Liver (tissue), 9 donors: Measurements from ENCODE around the gene TBC1D24. TPM values are rescaled to one million over a fixed set of nuclear protein-coding genes. Genes with fewer than 3 reads are reported as not detected.

ENCODE experiments used
- DNase-seq: peaks from one replicate; pipeline ENCODE4 v3.0.0-alpha.2; 2017; ENCODE audit warnings: low spot score
- H3K27ac ChIP-seq, 2 donors: one replicate each; pipeline ENCODE4 v1.7.0; 2013; ENCODE audit warnings: inconsistent platforms in 2 of 2, low read length in 2 of 2, control low read depth in 1 of 2, low read depth in 1 of 2, mild to moderate bottlenecking in 1 of 2
- H3K27me3 ChIP-seq, 4 donors: one replicate each; pipeline versions ENCODE4 v1.6.1 to v1.7.0; 2013; ENCODE audit warnings: low read length in 3 of 4, inconsistent platforms in 1 of 4, mild to moderate bottlenecking in 1 of 4, moderate library complexity in 1 of 4; ENCODE audit not compliant: control insufficient read depth in 4 of 4, insufficient read depth in 4 of 4
- H3K36me3 ChIP-seq, 4 donors: one replicate each; pipeline versions ENCODE4 v1.6.1 to v1.7.0; 2013; ENCODE audit warnings: low read length in 3 of 4, mild to moderate bottlenecking in 3 of 4, low read depth in 1 of 4, moderate library complexity in 1 of 4; ENCODE audit not compliant: control insufficient read depth in 4 of 4, insufficient read depth in 3 of 4
- H3K4me1 ChIP-seq, 4 donors: one replicate each; pipeline versions ENCODE4 v1.6.1 to v1.7.0; 2013; ENCODE audit warnings: low read length in 3 of 4, mild to moderate bottlenecking in 3 of 4, moderate library complexity in 1 of 4; ENCODE audit not compliant: control insufficient read depth in 4 of 4, insufficient read depth in 4 of 4
- H3K4me3 ChIP-seq, 3 donors: one replicate each; pipeline versions ENCODE4 v1.6.1 to v1.7.0; 2013; ENCODE audit warnings: low read length in 3 of 3, control low read depth in 1 of 3, low read depth in 1 of 3, mild to moderate bottlenecking in 1 of 3
- H3K9ac ChIP-seq, 2 donors: one replicate each; pipeline ENCODE4 v1.7.0; 2013; ENCODE audit warnings: low read length in 2 of 2, mild to moderate bottlenecking in 2 of 2, moderate library complexity in 2 of 2, control low read depth in 1 of 2, low read depth in 1 of 2
- H3K9me3 ChIP-seq, 4 donors: one replicate each; pipeline versions ENCODE4 v1.6.1 to v1.7.0; 2013; ENCODE audit warnings: low read length in 3 of 4; ENCODE audit not compliant: control insufficient read depth in 4 of 4
- EGR1 ChIP-seq, 2 donors: IDR thresholded peaks; 2 replicates each; pipeline ENCODE4 v1.6.1; 2016 to 2018; ENCODE audit warnings: antibody characterized with exemption in 2 of 2, low read depth in 2 of 2
- FOXA1 ChIP-seq: IDR thresholded peaks from 2 replicates; pipeline ENCODE4 v1.6.1; 2016; ENCODE audit warnings: antibody characterized with exemption
- FOXA2 ChIP-seq: IDR thresholded peaks from 2 replicates; pipeline ENCODE4 v1.6.1; 2016; ENCODE audit warnings: antibody characterized with exemption
- HNF4G ChIP-seq: IDR thresholded peaks from 2 replicates; pipeline ENCODE4 v1.6.1; 2016; ENCODE audit warnings: antibody characterized with exemption
- NR2F2 ChIP-seq: IDR thresholded peaks from 2 replicates; pipeline ENCODE4 v1.6.1; 2016; ENCODE audit warnings: antibody characterized with exemption
- RAD21 ChIP-seq, 2 donors: IDR thresholded peaks; 2 replicates each; pipeline ENCODE4 v1.6.1; 2016; ENCODE audit warnings: antibody characterized with exemption in 2 of 2, mild to moderate bottlenecking in 2 of 2
- SP1 ChIP-seq: IDR thresholded peaks from 2 replicates; pipeline ENCODE4 v1.6.1; 2018; ENCODE audit warnings: antibody characterized with exemption, mild to moderate bottlenecking
- YY1 ChIP-seq: IDR thresholded peaks from 2 replicates; pipeline ENCODE4 v1.6.1; 2016; ENCODE audit warnings: antibody characterized with exemption, mild to moderate bottlenecking
- WGBS: extraction: QIAGEN DNeasy Blood & Tissue Kit; methylation state at CpG from one replicate; pipeline ENCODE4 v1.1.7; 2013; 5-methylcytosine and 5-hydroxymethylcytosine counted together
- polyA plus RNA-seq, 2 donors: library from polyadenylated mRNA; stranded (reverse) in 1 of 2; unstranded in 1 of 2; fragments of 200-250 nt in 1 of 2; fragments of >200 nt in 1 of 2; fragmentation: Nextera tagmentation in 1 of 2; extraction: Ambion mirVana in 1 of 2; gene quantifications; one replicate each; pipeline versions ENCODE4 v1.2.1 to v1.2.3, GENCODE V29; 2013 to 2015
- total RNA-seq, 2 donors: library from RNA; depleted of rRNA; stranded (reverse); fragments of >200 nt; gene quantifications; one replicate each; pipeline ENCODE4 v1.2.3, GENCODE V29; 2014
- TF ChIP-seq, protein P1 (sequence below): IDR thresholded peaks from 2 replicates; pipeline ENCODE4 v1.6.1; 2016; ENCODE audit warnings: antibody characterized with exemption, mild to moderate bottlenecking
- TF ChIP-seq, protein P2 (sequence below): fragments of 150-350 bp; IDR thresholded peaks from 2 replicates; pipeline ENCODE4 v1.5.1; 2017; ENCODE audit warnings: improper control_type of control experiment, low read depth, low read length; ENCODE audit not compliant: missing input control
- TF ChIP-seq, protein P3 (sequence below): IDR thresholded peaks from 2 replicates; pipeline ENCODE4 v1.6.1; 2016; ENCODE audit warnings: antibody characterized with exemption
- TF ChIP-seq, protein P4 (sequence below): IDR thresholded peaks from 2 replicates; pipeline ENCODE4 v1.6.1; 2016; ENCODE audit warnings: antibody characterized with exemption
- donor health status: healthy.
- donor health status: healthy.
- donor health status: healthy.
- donor health status: healthy.
- donor health status: healthy.

The TBC1D24 gene
- total and polyA plus RNA-seq, 4 donors = 8.4 to 22.3 (median 11.5) TPM

DNA sequence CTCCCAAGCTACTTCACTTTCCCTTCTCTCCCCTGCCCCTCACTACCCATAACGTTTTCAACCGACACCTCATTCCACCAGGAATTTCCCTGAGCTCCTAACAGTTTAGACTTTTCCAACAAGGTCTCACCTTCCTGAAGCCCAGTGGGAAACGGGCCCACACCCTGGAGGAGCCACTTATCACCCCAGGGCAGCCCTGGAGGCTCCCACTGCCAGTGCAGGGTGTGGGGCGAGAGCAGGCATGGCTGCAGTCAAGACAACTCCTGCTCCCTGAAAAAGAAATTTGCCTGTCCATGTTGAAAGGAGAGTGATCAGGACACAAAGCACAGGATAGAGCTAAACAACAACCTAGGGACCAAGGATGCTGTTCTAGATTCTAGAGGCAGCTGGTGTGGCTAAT, 47.4 kb upstream of the TBC1D24 start:
- no peaks in the 10 kb centered on the region for H3K36me3 ChIP-seq
- H3K27ac ChIP-seq = no peak overlapping the region
- no peaks in the 10 kb centered on the region for H3K27me3 ChIP-seq
- TF ChIP-seq, protein P1, sequence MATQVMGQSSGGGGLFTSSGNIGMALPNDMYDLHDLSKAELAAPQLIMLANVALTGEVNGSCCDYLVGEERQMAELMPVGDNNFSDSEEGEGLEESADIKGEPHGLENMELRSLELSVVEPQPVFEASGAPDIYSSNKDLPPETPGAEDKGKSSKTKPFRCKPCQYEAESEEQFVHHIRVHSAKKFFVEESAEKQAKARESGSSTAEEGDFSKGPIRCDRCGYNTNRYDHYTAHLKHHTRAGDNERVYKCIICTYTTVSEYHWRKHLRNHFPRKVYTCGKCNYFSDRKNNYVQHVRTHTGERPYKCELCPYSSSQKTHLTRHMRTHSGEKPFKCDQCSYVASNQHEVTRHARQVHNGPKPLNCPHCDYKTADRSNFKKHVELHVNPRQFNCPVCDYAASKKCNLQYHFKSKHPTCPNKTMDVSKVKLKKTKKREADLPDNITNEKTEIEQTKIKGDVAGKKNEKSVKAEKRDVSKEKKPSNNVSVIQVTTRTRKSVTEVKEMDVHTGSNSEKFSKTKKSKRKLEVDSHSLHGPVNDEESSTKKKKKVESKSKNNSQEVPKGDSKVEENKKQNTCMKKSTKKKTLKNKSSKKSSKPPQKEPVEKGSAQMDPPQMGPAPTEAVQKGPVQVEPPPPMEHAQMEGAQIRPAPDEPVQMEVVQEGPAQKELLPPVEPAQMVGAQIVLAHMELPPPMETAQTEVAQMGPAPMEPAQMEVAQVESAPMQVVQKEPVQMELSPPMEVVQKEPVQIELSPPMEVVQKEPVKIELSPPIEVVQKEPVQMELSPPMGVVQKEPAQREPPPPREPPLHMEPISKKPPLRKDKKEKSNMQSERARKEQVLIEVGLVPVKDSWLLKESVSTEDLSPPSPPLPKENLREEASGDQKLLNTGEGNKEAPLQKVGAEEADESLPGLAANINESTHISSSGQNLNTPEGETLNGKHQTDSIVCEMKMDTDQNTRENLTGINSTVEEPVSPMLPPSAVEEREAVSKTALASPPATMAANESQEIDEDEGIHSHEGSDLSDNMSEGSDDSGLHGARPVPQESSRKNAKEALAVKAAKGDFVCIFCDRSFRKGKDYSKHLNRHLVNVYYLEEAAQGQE = no peak
- H3K4me3 ChIP-seq = no peak overlapping the region
- DNase-seq = no peak
- no peak overlapping the region for H3K9ac ChIP-seq
- whole genome bisulfite sequencing = 90% methylated on average over 4 of the region's 4 CpGs
- no peaks in the 10 kb centered on the region for H3K9me3 ChIP-seq
- H3K4me1 ChIP-seq = peaks cover 3 to 19% (median 9%) of the 10 kb centered on the region in 4 donors

DNA sequence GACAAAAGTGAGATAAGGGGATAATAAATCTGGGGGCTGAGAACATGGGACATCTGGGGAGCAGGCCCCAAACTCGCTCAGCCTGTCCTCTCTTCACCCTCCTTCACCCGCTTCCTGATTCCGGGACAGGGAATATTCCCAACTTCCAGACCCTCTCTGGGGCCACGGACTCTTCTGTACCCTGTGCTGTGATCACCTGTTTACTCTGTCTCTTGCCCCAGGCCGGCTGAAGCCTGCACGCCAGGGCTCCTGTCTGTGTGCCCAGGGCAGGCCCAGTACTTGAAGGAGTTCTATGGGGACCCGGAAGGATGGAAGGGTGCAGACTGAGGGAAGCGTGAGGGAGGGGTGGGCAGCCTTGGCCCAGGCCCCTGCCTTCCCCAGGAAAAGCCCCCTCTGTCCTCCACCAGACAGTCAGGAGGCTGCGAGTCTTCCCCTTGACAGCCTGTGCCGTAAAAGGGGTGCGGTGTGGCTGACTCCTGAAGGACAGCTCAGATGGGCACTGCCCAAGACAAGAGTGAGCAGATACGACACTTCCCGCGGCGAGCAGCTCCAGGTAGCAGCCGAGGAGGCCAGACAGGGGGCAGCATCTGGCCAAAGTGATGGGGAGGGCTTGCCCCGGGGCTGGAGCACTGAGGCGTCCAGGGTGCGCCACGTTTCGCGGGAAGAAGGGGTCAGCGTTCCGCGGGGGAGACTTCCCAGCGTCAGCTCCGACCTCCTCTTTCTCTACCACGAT, 46.7 kb upstream of the TBC1D24 start:
- peaks cover 3 to 19% (median 9%) of the 10 kb centered on the region in 4 donors for H3K4me1 ChIP-seq
- no peak overlapping the region for H3K27ac ChIP-seq
- H3K9me3 ChIP-seq = no peaks in the 10 kb centered on the region
- TF ChIP-seq FOXA1 = no peak
- no peak for TF ChIP-seq HNF4G
- no peak for TF ChIP-seq RAD21 (IDR thresholded peaks at IDR 0.05)
- TF ChIP-seq EGR1 (IDR thresholded peaks at IDR 0.05; ENCODE audit: low read depth in 2 of 2) = no peak
- no peak for TF ChIP-seq SP1
- TF ChIP-seq, protein P2, sequence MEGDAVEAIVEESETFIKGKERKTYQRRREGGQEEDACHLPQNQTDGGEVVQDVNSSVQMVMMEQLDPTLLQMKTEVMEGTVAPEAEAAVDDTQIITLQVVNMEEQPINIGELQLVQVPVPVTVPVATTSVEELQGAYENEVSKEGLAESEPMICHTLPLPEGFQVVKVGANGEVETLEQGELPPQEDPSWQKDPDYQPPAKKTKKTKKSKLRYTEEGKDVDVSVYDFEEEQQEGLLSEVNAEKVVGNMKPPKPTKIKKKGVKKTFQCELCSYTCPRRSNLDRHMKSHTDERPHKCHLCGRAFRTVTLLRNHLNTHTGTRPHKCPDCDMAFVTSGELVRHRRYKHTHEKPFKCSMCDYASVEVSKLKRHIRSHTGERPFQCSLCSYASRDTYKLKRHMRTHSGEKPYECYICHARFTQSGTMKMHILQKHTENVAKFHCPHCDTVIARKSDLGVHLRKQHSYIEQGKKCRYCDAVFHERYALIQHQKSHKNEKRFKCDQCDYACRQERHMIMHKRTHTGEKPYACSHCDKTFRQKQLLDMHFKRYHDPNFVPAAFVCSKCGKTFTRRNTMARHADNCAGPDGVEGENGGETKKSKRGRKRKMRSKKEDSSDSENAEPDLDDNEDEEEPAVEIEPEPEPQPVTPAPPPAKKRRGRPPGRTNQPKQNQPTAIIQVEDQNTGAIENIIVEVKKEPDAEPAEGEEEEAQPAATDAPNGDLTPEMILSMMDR = no peak
- TF ChIP-seq, protein P1 = no peak
- TF ChIP-seq NR2F2 = no peak
- TF ChIP-seq, protein P3, sequence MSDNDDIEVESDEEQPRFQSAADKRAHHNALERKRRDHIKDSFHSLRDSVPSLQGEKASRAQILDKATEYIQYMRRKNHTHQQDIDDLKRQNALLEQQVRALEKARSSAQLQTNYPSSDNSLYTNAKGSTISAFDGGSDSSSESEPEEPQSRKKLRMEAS = no peak
- TF ChIP-seq, protein P4, sequence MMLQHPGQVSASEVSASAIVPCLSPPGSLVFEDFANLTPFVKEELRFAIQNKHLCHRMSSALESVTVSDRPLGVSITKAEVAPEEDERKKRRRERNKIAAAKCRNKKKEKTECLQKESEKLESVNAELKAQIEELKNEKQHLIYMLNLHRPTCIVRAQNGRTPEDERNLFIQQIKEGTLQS = no peak
- no peak for TF ChIP-seq YY1
- no peak for TF ChIP-seq FOXA2
- peak overlapping the region in 2 of 3 donors; percentile 65 to 80 for H3K4me3 ChIP-seq
- no peak overlapping the region for H3K9ac ChIP-seq
- H3K27me3 ChIP-seq = no peaks in the 10 kb centered on the region
- DNase-seq = peak; percentile 65
- H3K36me3 ChIP-seq = no peaks in the 10 kb centered on the region
- WGBS = 46% methylated on average over 28 of the region's 28 CpGs
